Measurements from ENCODE around the gene SEC23A. TPM values are rescaled to one million over a fixed set of nuclear protein-coding genes. Genes with fewer than 3 reads are reported as not detected.
"Not testable (repeated sequence)": the region's sequence is repeated elsewhere in the genome, so short reads cannot be mapped to it uniquely, and the experiment has no call there.

The SEC23A gene
- 80.5 and 86.1 TPM in 2 replicates for total RNA-seq

GRCh38 chr14:39102969-39103957, at the start of gene SEC23A:
Gene SEC23A, minus strand, starts transcription at chr14:39103235. Its CDS starts 7,117 bp downstream, at chr14:39096118.
- peak within 1 kb of the TSS; percentile 69 for H3K4me3 ChIP-seq (ENCODE audit: low read depth, low read length)
- TF ChIP-seq CTCF (conservative IDR thresholded peaks at IDR 0.05; ENCODE audit: low read depth, low read length) = no peak
- DNase-seq (ENCODE audit: low read depth) = no peak

- no peak overlapping the region for H3K4me3 ChIP-seq (ENCODE audit: low read depth, low read length)
- no peak for TF ChIP-seq CTCF (conservative IDR thresholded peaks at IDR 0.05; ENCODE audit: low read depth, low read length)
- no peak for DNase-seq (ENCODE audit: low read depth)
Measured at GRCh38 chr14:39145266-39145966, 42.4 kb upstream of the SEC23A start.

GRCh38 chr14:39143226-39143625, 40.2 kb upstream of the SEC23A start:
- not testable (repeated sequence) for DNase-seq (ENCODE audit: low read depth); H3K4me3 ChIP-seq (ENCODE audit: low read depth, low read length)

GRCh38 chr14:39141623-39142022, 38.6 kb upstream of the SEC23A start:
- H3K4me3 ChIP-seq (ENCODE audit: low read depth, low read length); DNase-seq (ENCODE audit: low read depth): not testable (repeated sequence)

GRCh38 chr14:39140170-39140569, 37.1 kb upstream of the SEC23A start:
- DNase-seq (ENCODE audit: low read depth) = no peak
- no peak overlapping the region for H3K4me3 ChIP-seq (ENCODE audit: low read depth, low read length)
- TF ChIP-seq CTCF (conservative IDR thresholded peaks at IDR 0.05; ENCODE audit: low read depth, low read length) = no peak

GRCh38 chr14:39138440-39138839, 35.4 kb upstream of the SEC23A start:
- DNase-seq (ENCODE audit: low read depth) = no peak
- no peak overlapping the region for H3K4me3 ChIP-seq (ENCODE audit: low read depth, low read length)
- TF ChIP-seq CTCF (conservative IDR thresholded peaks at IDR 0.05; ENCODE audit: low read depth, low read length) = no peak

- not testable (repeated sequence) for DNase-seq (ENCODE audit: low read depth); H3K4me3 ChIP-seq (ENCODE audit: low read depth, low read length)
Measured at GRCh38 chr14:39137835-39138234, 34.8 kb upstream of the SEC23A start.

GRCh38 chr14:39122330-39123138, 19.5 kb upstream of the SEC23A start:
- TF ChIP-seq CTCF (conservative IDR thresholded peaks at IDR 0.05; ENCODE audit: low read depth, low read length) = no peak
- DNase-seq (ENCODE audit: low read depth) = no peak
- H3K4me3 ChIP-seq (ENCODE audit: low read depth, low read length) = no peak overlapping the region
